Hepatocyte (in vitro differentiated cells): Measurements from ENCODE around the gene KCNQ4. TPM values are rescaled to one million over a fixed set of nuclear protein-coding genes. Genes with fewer than 3 reads are reported as not detected.

Experiments
- DNase-seq: peaks from one replicate; pipeline ENCODE4 v3.0.0-alpha.2; 2016; ENCODE audit warnings: low spot score
- H2AFZ ChIP-seq: fragments of 200-600 bp; sonication (generic); 2 replicates; pipeline ENCODE4 v1.6.0; 2016; ENCODE audit warnings: antibody characterized with exemption, mild to moderate bottlenecking
- H3K27ac ChIP-seq: fragments of 200-600 bp; sonication (generic); 2 replicates; pipeline ENCODE4 v1.5.1; 2016; ENCODE audit warnings: mild to moderate bottlenecking
- H3K27me3 ChIP-seq: fragments of 200-600 bp; sonication (generic); 2 replicates; pipeline ENCODE4 v1.6.1; 2016
- H3K36me3 ChIP-seq: fragments of 200-600 bp; sonication (generic); replicated peaks from 2 replicates; pipeline ENCODE4 v1.5.1; 2016; ENCODE audit warnings: low read depth; ENCODE audit not compliant: insufficient read depth
- H3K4me1 ChIP-seq: fragments of 200-600 bp; sonication (generic); 2 replicates; pipeline ENCODE4 v1.5.1; 2016; ENCODE audit warnings: mild to moderate bottlenecking, moderate library complexity; ENCODE audit not compliant: insufficient read depth
- H3K4me2 ChIP-seq: fragments of 200-600 bp; sonication (generic); 2 replicates; pipeline ENCODE4 v1.6.0; 2016
- H3K4me3 ChIP-seq: fragments of 200-600 bp; sonication (generic); 2 replicates; pipeline ENCODE4 v1.5.1; 2016; ENCODE audit warnings: mild to moderate bottlenecking
- H3K79me2 ChIP-seq: fragments of 200-600 bp; sonication (generic); 2 replicates; pipeline ENCODE4 v1.6.0; 2017; ENCODE audit warnings: mild to moderate bottlenecking
- H3K9me2 ChIP-seq: fragments of 200-600 bp; sonication (generic); replicated peaks from 2 replicates; pipeline ENCODE4 v1.6.0; 2017; ENCODE audit warnings: mild to moderate bottlenecking; ENCODE audit not compliant: insufficient read depth
- H3K9me3 ChIP-seq: fragments of 200-600 bp; sonication (generic); 2 replicates; pipeline ENCODE4 v1.5.1; 2016; ENCODE audit warnings: low read depth, mild to moderate bottlenecking
- H4K20me1 ChIP-seq: fragments of 200-600 bp; sonication (generic); 2 replicates; pipeline ENCODE4 v1.6.0; 2016; ENCODE audit warnings: mild to moderate bottlenecking; ENCODE audit not compliant: insufficient read depth, poor library complexity, severe bottlenecking
- EZH2 ChIP-seq: fragments of 200-600 bp; sonication (generic); IDR thresholded peaks from 2 replicates; pipeline ENCODE4 v1.6.1; 2016; ENCODE audit warnings: antibody characterized with exemption, mild to moderate bottlenecking, borderline replicate concordance
- EZH2phosphoT487 ChIP-seq: fragments of 200-600 bp; sonication (generic); IDR thresholded peaks from one replicate; pipeline ENCODE4 v1.6.1; 2018; ENCODE audit warnings: antibody characterized with exemption, mild to moderate bottlenecking, low read depth, moderate library complexity; ENCODE audit not compliant: unreplicated experiment, severe bottlenecking
- WGBS: methylation state at CpG from one replicate; pipeline ENCODE4 v1.1.6; 2016; ENCODE audit warnings: low lambda C conversion rate; ENCODE audit errors: missing lambda C conversion rate; 5-methylcytosine and 5-hydroxymethylcytosine counted together
- polyA plus RNA-seq: library from polyadenylated mRNA; unstranded; fragments of >200 nt; fragmentation: Nextera tagmentation; extraction: Ambion mirVana; gene quantifications from 2 replicates; pipeline ENCODE4 v1.2.1, GENCODE V29; 2016
- total RNA-seq: library from RNA; depleted of rRNA; stranded (reverse); fragments of >200 nt; gene quantifications from 2 replicates; pipeline ENCODE4 v1.2.3, GENCODE V29; 2014
- TF ChIP-seq, protein P1 (sequence below): fragments of 200-600 bp; sonication (generic); IDR thresholded peaks from 2 replicates; pipeline ENCODE4 v1.5.1; 2016; ENCODE audit warnings: antibody characterized with exemption, mild to moderate bottlenecking; ENCODE audit not compliant: poor library complexity

Gene KCNQ4
- total and polyA plus RNA-seq, 2 experiments from 2014 or later = not detected

DNA sequence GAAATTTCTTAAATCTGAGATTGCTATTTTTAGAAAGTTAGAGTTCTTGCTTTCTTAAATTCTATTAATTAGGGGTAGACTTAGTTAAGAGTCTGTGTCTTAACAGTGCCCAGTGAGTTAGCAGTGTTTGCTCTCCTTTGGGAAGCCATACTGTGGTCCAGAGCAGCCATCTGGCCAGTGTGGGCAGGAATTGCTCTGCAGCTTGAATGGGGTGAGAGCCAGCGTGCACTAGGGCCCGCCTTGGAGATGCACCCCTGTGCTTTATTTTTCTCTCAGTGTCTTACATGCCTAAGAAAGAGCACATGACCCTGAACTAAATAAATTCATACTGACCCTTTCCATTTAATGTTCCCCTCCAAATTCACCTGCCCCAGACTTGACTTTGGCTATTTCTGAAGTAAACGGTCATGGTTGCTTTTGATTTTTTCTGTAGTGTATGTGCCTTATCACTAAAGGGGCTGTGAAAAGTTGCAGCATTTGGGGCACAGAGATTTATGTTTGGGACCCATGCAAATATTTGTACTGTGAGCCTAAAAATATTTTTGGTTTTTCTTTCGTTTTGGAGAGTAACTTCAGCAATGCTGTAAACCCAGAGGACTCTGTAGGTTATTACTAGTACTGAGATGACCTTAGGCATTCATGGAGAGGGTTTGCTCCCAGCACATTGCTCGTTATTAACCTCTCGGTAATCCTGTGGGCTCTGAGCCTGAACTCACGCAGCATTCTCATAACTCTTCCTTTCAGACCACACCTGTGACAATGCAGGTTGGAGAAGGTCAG is 21.3 kb upstream of the KCNQ4 start:
- no peaks in the 10 kb centered on the region for H3K36me3 ChIP-seq
- H3K9me3 ChIP-seq = no peaks in the 10 kb centered on the region
- H3K4me2 ChIP-seq = no peak overlapping the region
- no peak overlapping the region for H3K4me3 ChIP-seq
- TF ChIP-seq, protein P1, sequence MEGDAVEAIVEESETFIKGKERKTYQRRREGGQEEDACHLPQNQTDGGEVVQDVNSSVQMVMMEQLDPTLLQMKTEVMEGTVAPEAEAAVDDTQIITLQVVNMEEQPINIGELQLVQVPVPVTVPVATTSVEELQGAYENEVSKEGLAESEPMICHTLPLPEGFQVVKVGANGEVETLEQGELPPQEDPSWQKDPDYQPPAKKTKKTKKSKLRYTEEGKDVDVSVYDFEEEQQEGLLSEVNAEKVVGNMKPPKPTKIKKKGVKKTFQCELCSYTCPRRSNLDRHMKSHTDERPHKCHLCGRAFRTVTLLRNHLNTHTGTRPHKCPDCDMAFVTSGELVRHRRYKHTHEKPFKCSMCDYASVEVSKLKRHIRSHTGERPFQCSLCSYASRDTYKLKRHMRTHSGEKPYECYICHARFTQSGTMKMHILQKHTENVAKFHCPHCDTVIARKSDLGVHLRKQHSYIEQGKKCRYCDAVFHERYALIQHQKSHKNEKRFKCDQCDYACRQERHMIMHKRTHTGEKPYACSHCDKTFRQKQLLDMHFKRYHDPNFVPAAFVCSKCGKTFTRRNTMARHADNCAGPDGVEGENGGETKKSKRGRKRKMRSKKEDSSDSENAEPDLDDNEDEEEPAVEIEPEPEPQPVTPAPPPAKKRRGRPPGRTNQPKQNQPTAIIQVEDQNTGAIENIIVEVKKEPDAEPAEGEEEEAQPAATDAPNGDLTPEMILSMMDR = no peak
- no peak for DNase-seq
- no peaks in the 10 kb centered on the region for H3K27me3 ChIP-seq
- no peak overlapping the region for H2AFZ ChIP-seq
- peaks cover 5% of the 10 kb centered on the region for H3K79me2 ChIP-seq
- H3K9me2 ChIP-seq = no peaks in the 10 kb centered on the region
- no peaks in the 10 kb centered on the region for H3K4me1 ChIP-seq
- H3K27ac ChIP-seq = no peak overlapping the region
- H4K20me1 ChIP-seq = no peaks in the 10 kb centered on the region
- 94% methylated on average over 7 of the region's 7 CpGs for WGBS

DNA sequence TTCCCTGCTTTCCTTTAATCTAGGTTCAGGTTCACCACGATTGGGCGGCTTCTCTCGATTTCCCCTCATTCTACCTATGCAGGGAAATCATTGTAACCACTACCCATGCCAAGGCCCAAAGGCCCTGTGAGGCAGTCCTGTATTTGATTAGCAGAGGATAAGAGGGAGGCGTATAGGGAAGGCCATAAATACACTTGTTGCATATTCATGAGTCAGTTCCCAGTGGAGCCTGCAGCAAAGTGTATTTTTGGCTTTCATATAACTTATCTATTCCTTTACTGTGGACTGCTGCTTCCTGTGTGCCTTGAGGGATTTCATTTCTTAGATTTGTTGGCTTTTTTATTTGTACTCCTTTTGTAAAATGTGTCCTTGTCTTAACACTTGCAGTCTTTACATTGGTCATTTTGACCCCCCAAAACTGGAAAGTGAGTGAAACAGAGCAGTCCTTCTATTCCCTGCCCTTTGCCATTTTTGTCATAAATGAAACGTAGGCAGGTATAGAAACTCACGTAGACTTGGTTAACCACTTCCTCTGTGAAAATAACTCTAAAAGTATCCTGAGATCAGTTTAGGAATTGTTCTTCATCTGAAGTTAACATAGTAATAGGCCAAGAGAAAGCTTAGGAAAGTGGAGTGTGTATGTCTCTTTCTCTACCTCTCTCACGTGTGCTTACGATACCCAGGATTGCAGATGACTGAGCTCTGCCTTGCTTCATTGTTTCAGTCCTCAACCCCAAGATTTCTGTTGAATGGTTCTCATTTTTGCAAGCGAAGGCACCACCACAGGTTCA is 19.6 kb upstream of the KCNQ4 start:
- Histone ChIP-seq H3K9me3 (no peaks in the 10 kb centered on the region), H2AFZ (no peak overlapping the region), H3K4me1 (no peaks in the 10 kb centered on the region), H3K4me2 (no peak overlapping the region), H4K20me1 (no peaks in the 10 kb centered on the region), H3K9me2 (no peaks in the 10 kb centered on the region), H3K27me3 (no peaks in the 10 kb centered on the region), H3K4me3 (no peak overlapping the region), H3K36me3 (no peaks in the 10 kb centered on the region), H3K79me2 (peaks cover 5% of the 10 kb centered on the region), H3K27ac (no peak overlapping the region)
- no peak for DNase-seq
- TF ChIP-seq EZH2 (no peak), EZH2phosphoT487 (no peak)
- TF ChIP-seq, protein P1 = no peak
- 88% methylated on average over 9 of the region's 9 CpGs for WGBS

DNA sequence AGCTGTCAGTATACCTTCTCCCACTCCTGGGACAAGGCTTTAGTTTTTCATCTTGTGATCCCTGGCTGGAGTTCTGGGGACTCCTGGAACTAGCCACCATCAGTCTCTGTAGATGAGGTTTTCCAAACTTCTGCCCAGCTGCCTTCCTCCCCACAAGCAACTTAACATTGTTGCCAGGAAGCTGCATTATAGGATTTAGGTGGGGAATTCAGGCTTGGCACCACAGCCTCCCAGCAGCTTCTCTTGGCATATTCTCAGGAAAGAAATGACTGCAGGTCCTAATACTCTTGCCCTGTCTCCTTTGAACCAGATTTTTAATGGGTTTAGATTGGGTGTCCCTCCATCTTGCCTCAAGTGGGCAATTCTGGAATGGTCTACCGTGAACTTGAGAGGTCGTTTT is 18.6 kb upstream of the KCNQ4 start:
- no peaks in the 10 kb centered on the region for H3K9me3 ChIP-seq
- WGBS = 64% methylated on average over 2 of the region's 2 CpGs
- no peaks in the 10 kb centered on the region for H3K9me2 ChIP-seq
- no peaks in the 10 kb centered on the region for H3K36me3 ChIP-seq
- H3K4me1 ChIP-seq = no peaks in the 10 kb centered on the region
- no peaks in the 10 kb centered on the region for H3K27me3 ChIP-seq
- TF ChIP-seq, protein P1 = no peak
- no peak for TF ChIP-seq EZH2
- TF ChIP-seq EZH2phosphoT487 = no peak
- no peak overlapping the region for H2AFZ ChIP-seq
- no peak overlapping the region for H3K4me2 ChIP-seq
- DNase-seq = no peak
- no peak overlapping the region for H3K4me3 ChIP-seq
- no peak overlapping the region for H3K27ac ChIP-seq
- H3K79me2 ChIP-seq = no peaks in the 10 kb centered on the region
- no peaks in the 10 kb centered on the region for H4K20me1 ChIP-seq
